Prostate gland (tissue), 2 donors: ENCODE results near the gene ARHGEF12. TPM values are rescaled to one million over a fixed set of nuclear protein-coding genes. Genes with fewer than 3 reads are reported as not detected.

Experiments
- DNase-seq: peaks from one replicate; pipeline ENCODE4 v3.0.0-alpha.2; 2019; ENCODE audit warnings: low spot score
- H3K27ac ChIP-seq, 2 donors: fragments of 200-600 bp; sonication (generic); 2 replicates each; pipeline ENCODE4 v1.5.1; 2017 to 2019
- H3K27me3 ChIP-seq: fragments of 200-600 bp; sonication (generic); replicated peaks from 2 replicates; pipeline ENCODE4 v1.5.1; 2019; ENCODE audit not compliant: insufficient read depth
- H3K36me3 ChIP-seq, 2 donors: fragments of 200-600 bp; sonication (generic); 1 replicate in 1 of 2; 2 replicates in 1 of 2; pipeline versions ENCODE4 v1.5.1 to v1.8.1; 2017 to 2019
- H3K4me1 ChIP-seq: fragments of 200-600 bp; sonication (generic); replicated peaks from 2 replicates; pipeline ENCODE4 v1.5.1; 2019
- H3K4me3 ChIP-seq, 2 donors: fragments of 200-600 bp; sonication (generic); 2 replicates each; pipeline ENCODE4 v1.5.1; 2017 to 2019
- H3K9me3 ChIP-seq: fragments of 200-600 bp; sonication (generic); 2 replicates; pipeline ENCODE4 v1.5.1; 2017
- POLR2A ChIP-seq: fragments of 450-650 bp; IDR thresholded peaks from one replicate; pipeline ENCODE4 v1.6.1; 2016; ENCODE audit warnings: antibody characterized with exemption, mild to moderate bottlenecking
- POLR2AphosphoS5 ChIP-seq: sonication (generic); formaldehyde crosslinking; IDR thresholded peaks from one replicate; pipeline ENCODE4 v1.6.1; 2017; ENCODE audit warnings: antibody characterized with exemption
- WGBS: methylation state at CpG from one replicate; pipeline ENCODE4 v1.1.5; 2018; 5-methylcytosine and 5-hydroxymethylcytosine counted together
- intact Hi-C: fragments of 100-400 bp; cut with DNase I; formaldehyde crosslinking; loops from one replicate; pipeline ENCODE4 v1.14.2; 2022
- small RNA-seq, 2 donors: library from RNA; depleted of rRNA; stranded (forward); fragments of <200 nt; gene quantifications; one replicate each; pipeline ENCODE3, GENCODE V24; 2016
- total RNA-seq, 2 donors: library from RNA; depleted of rRNA; stranded (reverse); fragments of >200 nt; gene quantifications; one replicate each; pipeline ENCODE4 v1.1.0, GENCODE V29; 2016
- TF ChIP-seq, protein P1 (sequence below), 4 experiments: fragments of 200-600 bp in 2 of 4; fragments of 450-650 bp in 2 of 4; sonication (generic) in 2 of 4; IDR thresholded peaks; 1 replicate in 3 of 4; 2 replicates in 1 of 4; pipeline ENCODE4 v1.5.1; 2016 to 2019; ENCODE audit warnings: antibody characterized with exemption in 4 of 4, mild to moderate bottlenecking in 2 of 4, moderate library complexity in 2 of 4

Gene ARHGEF12
- total RNA-seq, 2 donors from 2014 or later, result 86.2 to 96.5 TPM

GRCh38 chr11:120536091-120536796 is 200.0 kb downstream of the ARHGEF12 start:
- no peaks in the 10 kb centered on the region for H3K36me3 ChIP-seq
- intact Hi-C loops, result no loop called here
- H3K27me3 ChIP-seq, result peaks cover 4% of the 10 kb centered on the region
- no peak for TF ChIP-seq POLR2AphosphoS5
- TF ChIP-seq POLR2A, result no peak
- TF ChIP-seq, protein P1, sequence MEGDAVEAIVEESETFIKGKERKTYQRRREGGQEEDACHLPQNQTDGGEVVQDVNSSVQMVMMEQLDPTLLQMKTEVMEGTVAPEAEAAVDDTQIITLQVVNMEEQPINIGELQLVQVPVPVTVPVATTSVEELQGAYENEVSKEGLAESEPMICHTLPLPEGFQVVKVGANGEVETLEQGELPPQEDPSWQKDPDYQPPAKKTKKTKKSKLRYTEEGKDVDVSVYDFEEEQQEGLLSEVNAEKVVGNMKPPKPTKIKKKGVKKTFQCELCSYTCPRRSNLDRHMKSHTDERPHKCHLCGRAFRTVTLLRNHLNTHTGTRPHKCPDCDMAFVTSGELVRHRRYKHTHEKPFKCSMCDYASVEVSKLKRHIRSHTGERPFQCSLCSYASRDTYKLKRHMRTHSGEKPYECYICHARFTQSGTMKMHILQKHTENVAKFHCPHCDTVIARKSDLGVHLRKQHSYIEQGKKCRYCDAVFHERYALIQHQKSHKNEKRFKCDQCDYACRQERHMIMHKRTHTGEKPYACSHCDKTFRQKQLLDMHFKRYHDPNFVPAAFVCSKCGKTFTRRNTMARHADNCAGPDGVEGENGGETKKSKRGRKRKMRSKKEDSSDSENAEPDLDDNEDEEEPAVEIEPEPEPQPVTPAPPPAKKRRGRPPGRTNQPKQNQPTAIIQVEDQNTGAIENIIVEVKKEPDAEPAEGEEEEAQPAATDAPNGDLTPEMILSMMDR (IDR thresholded peaks at IDR 0.05), result no peak
- DNase-seq, result no peak
- H3K4me1 ChIP-seq, result no peaks in the 10 kb centered on the region
- H3K27ac ChIP-seq, result no peak overlapping the region
- no peak overlapping the region for H3K4me3 ChIP-seq
- 79% methylated on average over 13 of the region's 13 CpGs for WGBS
- H3K9me3 ChIP-seq, result no peaks in the 10 kb centered on the region

DNA sequence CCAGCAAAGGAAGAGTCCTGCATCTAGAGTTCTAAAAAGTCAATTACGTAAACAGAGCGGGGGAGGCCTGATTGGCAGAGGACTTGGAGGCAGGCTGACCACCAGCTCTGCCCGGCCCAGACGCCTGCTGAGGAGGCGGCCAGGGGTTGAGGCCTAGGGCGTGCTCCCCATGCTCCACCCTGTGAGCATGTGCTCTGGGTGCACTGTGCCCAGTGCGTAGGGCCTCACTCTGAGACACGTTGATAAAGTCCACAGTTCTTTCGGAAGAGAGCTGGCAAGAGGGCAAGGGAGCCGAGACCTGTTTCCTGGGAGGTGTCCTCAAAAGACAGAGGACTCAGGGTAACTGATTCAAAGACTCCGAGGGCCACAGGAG is 200.6 kb downstream of the ARHGEF12 start:
- no peaks in the 10 kb centered on the region for H3K9me3 ChIP-seq
- no peak for DNase-seq
- peaks cover 4% of the 10 kb centered on the region for H3K27me3 ChIP-seq
- intact Hi-C loops, result no loop called here
- no peak overlapping the region for H3K4me3 ChIP-seq
- no peaks in the 10 kb centered on the region for H3K36me3 ChIP-seq
- TF ChIP-seq, protein P1 (IDR thresholded peaks at IDR 0.05), result no peak
- no peak for TF ChIP-seq POLR2A
- TF ChIP-seq POLR2AphosphoS5, result no peak
- no peaks in the 10 kb centered on the region for H3K4me1 ChIP-seq
- H3K27ac ChIP-seq, result no peak overlapping the region
- WGBS, result 94% methylated on average over 11 of the region's 11 CpGs

DNA sequence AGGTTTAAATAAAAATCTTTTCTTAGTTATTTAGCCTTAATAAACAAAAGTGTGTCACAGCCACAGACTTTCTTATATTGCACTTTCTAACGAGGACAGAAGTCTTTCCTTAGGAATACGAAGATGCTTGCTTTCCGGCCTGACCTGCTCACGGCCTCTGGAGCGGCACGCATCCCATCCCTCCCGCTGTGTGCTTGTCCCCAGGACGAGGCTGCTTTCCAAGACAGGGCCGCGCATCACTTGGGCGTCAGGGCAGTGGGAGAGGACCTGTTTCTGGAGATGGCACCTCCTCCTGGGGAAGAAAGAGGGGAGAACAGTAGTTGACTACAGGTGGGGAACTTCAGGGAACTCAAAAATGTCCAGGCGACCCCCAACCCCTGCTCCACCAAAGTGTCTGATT is 201.8 kb downstream of the ARHGEF12 start:
- Histone ChIP-seq H3K27ac (no peak overlapping the region), H3K27me3 (peaks cover 3% of the 10 kb centered on the region), H3K36me3 (no peaks in the 10 kb centered on the region), H3K9me3 (no peaks in the 10 kb centered on the region), H3K4me3 (no peak overlapping the region), H3K4me1 (no peaks in the 10 kb centered on the region)
- intact Hi-C loops, result no loop called here
- WGBS, result 94% methylated on average over 12 of the region's 12 CpGs
- no peak for DNase-seq
- TF ChIP-seq POLR2AphosphoS5, result no peak
- TF ChIP-seq, protein P1 (IDR thresholded peaks at IDR 0.05), result no peak
- no peak for TF ChIP-seq POLR2A

DNA sequence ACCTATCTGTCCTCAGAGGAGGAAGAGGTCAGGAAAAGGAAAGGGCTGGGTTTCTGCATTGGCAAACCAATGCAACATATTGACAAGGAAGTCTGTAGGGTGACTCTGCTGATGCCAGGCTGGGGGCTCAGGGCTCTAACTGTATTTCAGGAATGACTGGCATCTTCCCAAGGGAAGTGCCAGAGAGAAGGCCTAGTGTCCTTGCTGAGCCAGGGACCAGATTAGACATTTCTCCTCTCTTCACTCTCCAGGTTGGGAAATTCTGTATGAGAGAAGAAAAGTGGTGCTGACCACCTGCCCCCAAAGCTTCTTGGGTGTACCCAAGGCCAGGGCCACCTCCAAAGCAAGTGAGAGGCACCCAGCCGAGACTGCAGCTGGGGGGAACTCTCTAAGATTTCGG is 202.5 kb downstream of the ARHGEF12 start:
- no peak overlapping the region for H3K27ac ChIP-seq
- 100% methylated on average over 2 of the region's 2 CpGs for WGBS
- H3K36me3 ChIP-seq, result no peaks in the 10 kb centered on the region
- no peaks in the 10 kb centered on the region for H3K27me3 ChIP-seq
- TF ChIP-seq, protein P1 (IDR thresholded peaks at IDR 0.05), result no peak
- TF ChIP-seq POLR2AphosphoS5 (no peak), POLR2A (no peak)
- no peak overlapping the region for H3K4me3 ChIP-seq
- no peaks in the 10 kb centered on the region for H3K4me1 ChIP-seq
- no peaks in the 10 kb centered on the region for H3K9me3 ChIP-seq
- intact Hi-C loops, result no loop called here
- no peak for DNase-seq

Small RNA genes within 50 kb of the gene (small RNA-seq; reads per million reads assigned to genes)
- 105 to 138 reads per million in 2 donors for gene RF00100

Other genes starting within 250 kb of the ARHGEF12 start
- 100 to 1,000 TPM in 1 of 2 donors, 10 to 100 TPM in 1; 73.7 to 126 TPM for gene TRIM29, start 198.3 kb upstream of the ARHGEF12 start, total RNA-seq
- gene OAF, start 125.4 kb upstream of the ARHGEF12 start, total RNA-seq, result 10 to 100 TPM; 14.5 to 17.4 TPM
- gene POU2F3, start 96.3 kb upstream of the ARHGEF12 start, total RNA-seq, result 1 to 10 TPM; 1.5 to 6.1 TPM
- gene TLCD5, start 11.1 kb upstream of the ARHGEF12 start, total RNA-seq, result 10 to 100 TPM in 1 of 2 donors, 1 to 10 TPM in 1; 7.8 to 10.6 TPM
- 1 to 10 TPM in 1 of 2 donors, under 1 TPM in 1; 0.05 to 1.7 TPM for gene GRIK4, start 175.3 kb downstream of the ARHGEF12 start, total RNA-seq